Central memory CD4-positive, alpha-beta T cell (primary cell): ENCODE data around the gene TRPM1.
"Not testable (repeated sequence)": the region's sequence is repeated elsewhere in the genome, so short reads cannot be mapped to it uniquely, and the experiment has no call there.

Source experiments
- DNase-seq: peaks from one replicate; pipeline ENCODE4 v3.0.0; 2022

The TRPM1 gene

DNA sequence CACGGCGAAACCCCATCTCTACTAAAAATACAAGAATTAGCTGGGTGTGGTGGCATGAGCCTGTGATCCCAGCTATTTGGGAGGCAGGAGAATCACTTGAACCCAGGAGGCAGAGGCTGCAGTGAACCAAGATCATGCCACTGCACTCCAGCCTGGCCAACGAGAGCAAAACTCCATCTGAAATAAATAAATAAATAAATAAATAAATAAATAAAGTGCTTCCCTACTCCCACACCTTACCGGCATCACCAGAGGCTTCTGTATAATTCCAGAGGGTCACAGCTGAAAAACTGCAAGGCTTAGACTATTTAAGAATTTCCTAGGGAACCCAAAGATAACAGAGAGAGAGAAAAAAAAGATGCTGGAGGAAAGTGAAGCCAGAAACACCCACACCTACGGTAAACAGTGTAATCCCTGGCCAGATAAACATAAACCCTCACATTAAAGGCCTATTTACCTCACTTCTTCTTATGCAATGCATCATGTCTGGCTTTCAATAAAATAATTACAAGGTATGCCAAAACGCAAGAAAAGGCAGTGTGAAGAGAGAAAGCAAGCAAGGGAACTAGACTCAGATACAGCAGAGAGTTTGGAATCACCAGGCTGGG, 15.0 kb upstream of the TRPM1 start:
- DNase-seq = no peak

DNA sequence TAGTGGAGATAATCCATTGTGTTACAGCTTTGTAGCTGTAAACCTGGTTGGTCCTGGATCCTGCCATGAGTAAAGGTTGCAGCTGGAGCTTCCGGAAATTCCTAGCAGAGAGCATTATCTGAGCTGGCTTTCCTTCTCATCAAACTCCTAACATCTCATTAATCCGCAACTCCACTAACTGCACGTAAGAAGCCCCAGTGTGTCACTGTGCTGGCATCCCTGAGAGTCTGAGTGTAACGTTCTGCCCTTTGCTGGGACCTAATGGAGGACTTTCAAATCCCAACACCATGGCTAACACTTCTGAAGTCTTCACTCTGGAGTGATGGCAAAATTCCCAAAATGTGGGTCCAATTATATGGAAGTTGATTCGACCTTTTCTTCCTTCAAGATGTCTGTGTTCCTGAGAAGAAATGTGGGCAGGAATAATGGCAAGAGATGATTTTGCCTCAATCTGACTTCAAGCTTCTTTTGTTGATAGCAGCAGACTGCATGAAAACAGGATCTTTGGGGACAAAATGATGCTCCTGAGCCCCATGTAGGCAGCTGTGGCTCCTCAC, 9.6 kb upstream of the TRPM1 start:
- DNase-seq = no peak

DNA sequence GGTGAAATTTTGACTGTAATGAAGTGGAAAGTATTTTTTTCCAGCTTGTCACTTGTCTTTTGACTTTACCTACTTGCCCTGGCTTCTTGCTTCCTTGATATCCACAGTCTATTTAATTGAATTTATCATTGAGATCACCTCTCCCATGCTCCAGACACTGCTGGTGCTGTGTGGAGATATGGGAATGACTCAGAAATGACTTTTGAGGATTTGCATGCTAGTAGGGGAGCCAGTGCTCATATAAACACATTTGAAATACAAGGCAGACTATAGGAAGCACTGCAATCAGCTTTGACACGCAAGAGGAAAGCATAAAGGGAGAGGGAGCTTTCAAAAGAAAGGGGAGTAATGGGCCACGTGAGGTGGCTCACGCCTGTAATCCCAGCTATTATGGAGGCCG, 7.3 kb upstream of the TRPM1 start:
- no peak for DNase-seq

DNA sequence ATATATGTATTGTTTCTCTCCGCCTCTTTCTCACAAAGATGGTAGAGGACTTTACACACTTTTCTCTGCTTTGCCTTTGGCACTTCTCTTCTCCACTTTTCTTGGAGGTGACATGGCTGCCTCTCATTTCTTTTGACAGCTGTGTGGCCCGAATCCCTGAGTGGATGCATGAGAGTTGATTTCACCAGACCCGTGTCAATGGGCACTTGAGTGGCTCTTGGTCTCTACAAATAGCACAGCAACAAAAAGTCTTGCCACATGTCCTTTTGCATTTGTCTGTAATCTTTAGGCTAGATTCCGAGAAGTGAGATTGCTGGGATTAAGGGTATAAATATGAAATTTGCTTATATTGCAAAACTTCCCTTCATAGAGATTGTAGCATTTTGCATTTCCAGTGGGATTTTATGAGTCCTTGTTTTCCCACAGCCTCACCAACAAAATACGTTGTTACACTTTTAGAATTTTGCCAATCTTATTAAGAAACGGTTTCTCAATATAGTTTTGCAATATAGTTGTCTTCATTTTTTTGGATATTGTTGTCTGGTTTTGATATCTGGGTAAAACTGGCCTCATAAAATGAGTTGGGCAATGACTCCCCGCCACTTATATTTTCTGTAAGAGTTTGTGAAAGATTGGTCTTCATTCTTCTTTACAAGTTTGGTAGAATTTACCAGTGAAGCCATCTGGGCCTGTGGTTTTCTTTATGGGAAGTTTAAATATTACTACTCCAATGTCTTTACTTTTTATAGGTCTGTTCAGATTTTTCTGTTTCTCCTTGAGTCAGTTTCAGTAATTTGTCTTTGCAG, 5.2 kb upstream of the TRPM1 start:
- no peak for DNase-seq

DNA sequence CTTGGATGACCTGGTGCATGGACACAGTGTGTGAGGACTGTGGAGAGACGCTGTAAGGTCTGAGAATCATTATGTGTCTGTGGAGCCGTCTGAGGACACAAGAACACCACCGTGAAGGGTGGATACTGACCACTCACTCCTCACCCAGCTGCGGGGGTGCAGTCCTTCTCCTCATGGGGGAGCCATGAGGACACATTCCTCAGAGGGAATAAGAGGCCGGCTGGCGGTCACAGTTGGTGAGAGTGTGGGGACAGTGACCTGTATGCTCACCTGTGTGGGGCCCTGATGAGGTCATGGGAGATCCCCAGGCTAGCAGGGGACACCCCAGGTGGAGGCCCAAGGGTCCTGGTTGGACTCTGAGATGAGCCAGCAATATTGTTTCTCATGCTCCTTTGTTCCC, 2.5 kb upstream of the TRPM1 start:
- DNase-seq = no peak

DNA sequence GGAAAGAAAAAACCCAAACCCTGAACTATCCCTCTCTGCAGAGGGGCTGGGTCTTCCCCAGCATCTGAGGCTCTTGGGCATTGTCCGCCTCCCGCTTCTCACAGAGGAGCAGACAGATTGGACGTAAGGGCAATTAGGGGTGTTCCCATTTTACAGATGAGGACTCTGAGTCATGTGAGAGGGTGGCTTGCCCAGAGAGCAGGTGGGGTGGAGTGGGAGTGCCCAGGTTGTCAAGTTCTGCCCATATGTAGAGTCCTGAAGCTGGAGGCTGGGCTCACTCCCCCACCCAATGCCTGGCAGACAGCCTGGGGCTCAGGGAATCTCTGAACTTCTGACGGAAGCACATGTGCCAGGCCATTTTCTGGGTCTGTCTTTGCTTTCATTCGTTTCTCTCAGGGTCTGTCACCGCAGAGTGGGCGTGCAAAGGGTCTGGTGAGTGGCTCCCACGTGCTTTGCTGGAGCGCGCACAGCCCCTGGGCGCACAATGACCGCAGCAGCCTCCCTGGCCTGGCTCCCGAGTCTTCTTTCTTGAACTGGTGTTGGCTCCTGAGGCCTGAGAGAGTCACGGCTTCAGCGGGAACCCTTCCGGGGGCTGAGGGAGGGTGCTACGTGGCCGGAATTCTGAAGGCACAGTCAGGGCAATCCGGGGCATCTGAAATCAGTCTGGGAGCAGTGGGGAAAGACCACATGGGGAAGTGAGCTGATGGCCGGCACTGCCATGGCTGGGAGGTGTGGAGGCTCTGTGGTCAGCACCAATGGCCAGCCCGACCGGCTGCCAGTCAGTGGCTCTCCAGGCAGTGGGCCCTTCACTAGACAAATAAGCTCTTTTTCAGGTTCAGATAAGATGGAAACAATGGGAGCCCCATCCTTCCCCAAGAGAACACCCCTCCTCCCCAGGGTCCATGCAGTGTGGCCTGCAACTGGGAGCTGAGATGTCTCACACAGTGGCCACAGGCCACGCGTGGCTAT, 1.1 kb upstream of the TRPM1 start:
- no peak for DNase-seq

DNA sequence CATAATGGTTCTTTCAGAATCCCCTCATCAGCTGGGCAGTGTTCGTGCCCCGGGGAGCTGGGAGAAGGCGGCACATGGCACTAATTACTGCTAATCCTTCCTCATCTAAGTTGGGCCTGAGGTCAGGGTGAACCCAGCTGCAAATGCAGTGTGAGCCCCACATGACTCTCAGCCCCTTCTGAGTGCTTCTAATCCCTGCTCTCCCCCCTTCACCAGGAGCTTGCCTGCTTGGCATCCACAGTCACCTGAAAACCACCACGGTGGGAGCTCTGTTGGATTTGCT, 455 bp upstream of the TRPM1 start:
- DNase-seq = no peak

DNA sequence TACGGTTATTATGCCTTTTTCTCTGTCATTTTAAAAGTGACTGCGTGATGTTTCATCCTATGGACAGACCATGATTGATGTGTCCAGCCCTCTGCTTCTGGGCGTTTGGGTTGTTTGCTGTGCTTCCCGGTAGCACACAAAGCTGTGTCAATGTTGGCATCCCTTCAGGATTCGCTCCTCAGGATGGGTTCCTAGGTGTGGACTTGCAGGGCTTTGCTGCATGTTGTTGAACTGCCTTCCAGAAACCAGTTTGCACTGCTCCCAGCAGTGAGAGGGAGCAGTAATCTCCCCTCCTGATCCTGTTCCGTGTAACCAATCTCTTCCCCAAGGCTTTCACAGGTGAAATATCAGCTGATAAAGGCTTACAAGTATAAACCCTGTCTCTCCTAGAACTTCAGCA, 787 bp downstream of the TRPM1 start:
- DNase-seq = no peak

DNA sequence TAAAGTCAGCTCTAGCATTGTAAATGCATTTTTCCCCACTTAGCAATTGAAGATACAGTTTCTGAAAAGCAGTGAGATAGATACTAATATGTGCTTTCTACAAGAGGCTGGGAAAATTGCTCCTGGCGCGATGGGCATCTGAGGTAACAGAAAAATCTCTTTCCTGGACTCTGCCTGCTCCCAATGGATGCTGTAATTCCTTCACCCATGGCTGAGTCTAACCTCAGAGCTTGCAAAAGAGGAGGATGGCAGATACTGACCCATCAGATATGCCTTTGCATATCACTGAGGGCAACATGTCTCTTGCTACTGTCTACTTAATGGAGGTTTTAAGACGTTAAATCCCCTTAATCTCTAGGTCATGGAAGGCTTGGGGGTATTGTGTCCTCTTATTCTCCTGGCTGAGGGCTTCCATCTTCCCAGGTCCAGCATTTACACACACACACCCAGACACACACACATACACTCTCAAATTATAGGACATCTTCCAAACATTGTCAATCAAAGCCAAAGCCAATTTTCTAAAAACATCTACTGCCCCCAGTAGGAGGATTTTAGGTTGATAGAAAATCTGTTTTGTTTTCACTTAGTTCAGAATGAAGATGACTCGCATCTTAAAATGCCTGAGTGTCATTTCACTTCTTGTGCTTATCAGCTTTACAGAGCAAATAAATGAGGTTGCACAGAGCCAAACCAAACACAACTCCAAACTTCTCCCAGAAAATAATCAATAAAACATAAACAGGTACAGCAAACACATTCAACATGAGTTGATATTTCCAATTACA, 2.4 kb downstream of the TRPM1 start:
- no peak for DNase-seq

DNA sequence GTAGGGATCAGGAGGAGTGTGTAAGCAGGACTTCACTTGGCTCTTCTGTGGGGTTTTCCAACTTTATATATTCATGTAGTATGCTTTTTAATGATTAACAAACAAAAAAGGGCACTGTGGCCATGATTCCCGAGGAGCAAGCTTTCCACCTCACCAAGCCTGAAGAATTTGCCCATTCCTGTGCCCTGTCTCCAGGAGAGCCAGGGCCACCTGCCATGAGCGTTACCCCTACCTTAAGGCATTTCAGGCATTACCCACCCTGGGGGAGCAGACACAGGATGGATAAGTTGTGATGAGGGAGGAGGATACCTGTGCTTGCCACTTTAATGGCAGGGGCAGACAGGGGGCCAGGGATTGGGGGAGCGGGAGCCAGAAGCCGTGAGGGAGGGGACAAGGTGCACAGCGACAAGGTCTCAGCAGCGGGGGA, 3.0 kb downstream of the TRPM1 start:
- DNase-seq = no peak

DNA sequence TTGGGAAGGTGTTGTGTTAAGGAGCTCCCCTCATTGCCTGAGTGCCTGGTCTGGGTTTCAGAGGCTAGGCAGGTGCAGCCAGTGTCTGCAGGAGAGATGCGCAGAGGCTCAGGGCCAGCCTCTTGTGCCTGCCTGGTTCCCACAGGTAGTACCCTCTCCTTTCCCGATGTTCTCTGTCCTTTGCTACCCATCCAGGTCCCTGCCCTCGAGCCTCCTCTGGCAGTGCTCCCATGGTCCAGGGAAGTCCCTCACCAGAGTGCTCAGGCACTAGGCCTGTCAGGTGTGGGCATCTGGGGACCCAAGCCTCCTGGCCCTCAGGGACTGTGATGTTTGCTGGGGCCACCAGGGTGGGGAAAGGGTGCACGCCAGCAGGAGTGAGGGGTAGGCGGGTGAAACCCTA, 5.0 kb downstream of the TRPM1 start:
- no peak for DNase-seq

DNA sequence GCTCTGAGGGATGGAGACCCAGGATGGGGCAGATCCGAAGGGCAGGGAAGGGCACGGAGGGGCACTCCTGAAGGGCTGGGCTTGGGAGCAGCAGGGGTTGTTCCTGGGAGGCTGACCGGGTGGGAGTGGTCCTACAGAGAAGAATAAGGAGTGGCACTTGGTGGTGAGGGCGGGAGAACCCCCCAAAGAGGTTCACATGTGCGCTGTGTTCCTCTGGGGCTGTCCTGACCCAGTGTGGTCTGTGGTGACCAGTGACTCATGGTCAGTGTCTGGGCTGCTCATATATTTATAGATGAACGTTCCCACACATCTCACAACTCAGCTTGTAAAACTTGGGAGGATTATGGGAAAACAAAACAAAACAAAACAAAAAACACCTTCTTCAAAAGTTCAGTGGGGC, 10.0 kb downstream of the TRPM1 start:
- DNase-seq = no peak

DNA sequence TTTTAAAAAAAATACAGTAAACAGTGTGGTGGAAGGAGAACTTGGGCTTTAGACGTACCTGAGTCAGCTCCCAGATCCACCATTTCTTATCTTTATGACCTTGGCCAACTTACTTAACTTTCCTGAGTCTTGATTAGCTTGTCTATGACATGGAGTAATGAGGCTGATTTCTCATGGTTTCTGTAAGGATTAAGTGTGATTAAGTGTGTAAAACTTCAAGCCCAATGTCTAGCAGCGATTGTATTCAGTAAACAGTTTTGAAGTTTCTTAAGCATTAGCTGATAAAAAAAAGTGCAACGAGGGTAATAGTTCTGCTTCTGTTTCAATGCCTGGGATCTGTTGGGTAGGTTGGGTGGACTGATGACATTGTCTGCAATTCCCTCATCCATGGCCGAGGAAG, 10.8 kb downstream of the TRPM1 start:
- DNase-seq = no peak

DNA sequence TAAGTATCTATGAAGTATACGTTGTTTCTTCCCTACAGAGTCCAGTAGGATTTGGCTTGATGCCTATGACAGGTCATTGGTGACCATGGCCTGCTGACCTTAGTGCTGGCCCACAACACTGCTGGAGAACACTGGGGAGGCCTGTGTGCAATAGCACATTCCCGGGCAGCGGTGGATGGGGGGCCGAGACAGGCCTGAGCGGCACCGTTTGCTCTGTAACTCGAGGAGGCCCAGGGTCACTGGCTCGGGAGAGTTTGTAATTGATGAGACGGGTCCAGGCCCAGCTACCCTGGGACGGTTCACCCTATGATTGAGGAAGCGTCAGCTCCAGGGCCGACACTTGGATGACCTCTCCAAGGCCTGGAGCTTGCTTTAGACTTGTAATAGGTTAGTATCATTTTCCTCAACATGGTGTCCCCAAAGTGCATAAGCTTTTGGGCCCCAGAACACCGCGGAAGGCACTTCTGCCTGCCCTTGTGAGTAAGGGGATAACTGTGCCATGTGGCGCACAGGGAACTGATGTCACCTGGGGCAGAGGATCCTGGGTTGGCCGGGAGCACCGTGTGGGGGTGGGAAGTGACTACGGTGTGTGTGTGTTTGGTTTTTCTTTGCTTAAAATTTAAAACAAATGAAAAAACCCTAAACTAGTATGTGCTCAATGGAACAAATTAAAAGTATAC, 12.0 kb downstream of the TRPM1 start:
- DNase-seq = no peak

DNA sequence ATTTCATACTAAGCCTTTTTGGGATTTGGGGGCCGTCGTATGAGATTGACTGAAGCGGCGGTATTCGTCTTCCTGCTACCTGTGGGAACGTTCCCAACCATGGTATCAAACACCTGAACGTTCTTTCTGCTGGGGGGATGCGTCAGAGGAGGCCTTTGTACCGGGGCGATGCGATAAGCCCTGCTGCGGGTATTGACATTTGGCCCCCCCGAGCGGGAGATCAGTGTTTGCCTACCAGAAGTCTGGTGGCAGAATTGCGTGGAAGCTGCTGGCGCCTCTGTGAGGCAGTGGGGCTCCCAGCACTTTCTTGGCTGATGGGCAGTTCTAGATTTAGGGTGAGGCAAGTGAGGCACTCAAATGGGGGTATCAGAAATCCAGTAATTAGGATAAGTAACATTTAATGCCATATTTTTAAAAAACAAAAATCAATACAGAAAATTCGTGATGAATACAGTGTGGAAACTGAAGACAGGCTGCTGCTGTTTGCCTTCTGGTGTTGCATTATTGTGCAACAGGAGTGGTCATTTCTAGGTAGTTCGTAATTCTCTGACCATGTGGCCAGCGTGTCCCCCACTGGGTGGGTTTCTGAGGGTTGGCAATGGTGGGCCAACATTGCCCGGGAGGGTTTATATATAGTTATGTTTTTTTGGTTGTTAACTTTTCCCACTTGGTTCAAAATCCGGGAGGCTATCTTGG, 12.7 kb downstream of the TRPM1 start:
- DNase-seq = no peak

DNA sequence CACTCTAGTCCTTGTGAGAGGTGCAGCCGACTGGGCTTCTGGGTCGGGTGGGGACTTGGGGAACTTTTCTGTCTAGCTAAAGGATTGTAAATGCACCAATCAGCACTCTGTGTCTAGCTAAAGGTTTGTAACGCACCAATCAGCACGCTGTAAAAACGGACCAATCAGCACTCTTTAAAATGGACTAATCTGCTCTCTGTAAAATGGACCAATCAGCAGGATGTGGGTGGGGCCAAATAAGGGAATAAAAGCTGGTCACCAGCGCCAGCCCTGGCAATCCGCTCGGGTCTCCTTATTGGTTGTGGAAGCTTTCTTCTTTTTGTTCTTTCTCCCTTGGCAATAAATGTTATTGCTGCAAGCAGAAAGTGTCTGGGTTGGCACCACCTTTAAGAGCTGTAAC, 13.5 kb downstream of the TRPM1 start:
- DNase-seq = not testable (repeated sequence)

DNA sequence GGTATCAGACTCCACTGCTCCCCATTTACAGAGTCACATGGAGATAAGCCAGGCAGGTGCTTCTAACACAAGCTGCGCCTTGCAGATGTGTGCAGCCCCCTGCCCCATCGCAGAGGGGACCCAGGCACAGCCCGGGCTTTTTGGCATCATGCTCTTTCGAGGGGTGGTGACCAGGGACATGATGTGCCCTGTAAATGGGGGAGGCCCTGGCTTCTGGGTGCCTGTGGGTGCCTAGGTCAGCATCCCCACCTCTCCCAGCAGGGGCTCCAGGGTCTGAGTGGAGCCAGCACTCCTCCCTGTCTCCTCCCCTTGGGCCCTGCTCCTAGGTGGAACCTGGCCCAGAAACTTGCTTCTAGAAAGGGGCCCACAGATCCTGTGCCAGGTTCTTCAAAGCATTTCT, 15.2 kb downstream of the TRPM1 start:
- no peak for DNase-seq

DNA sequence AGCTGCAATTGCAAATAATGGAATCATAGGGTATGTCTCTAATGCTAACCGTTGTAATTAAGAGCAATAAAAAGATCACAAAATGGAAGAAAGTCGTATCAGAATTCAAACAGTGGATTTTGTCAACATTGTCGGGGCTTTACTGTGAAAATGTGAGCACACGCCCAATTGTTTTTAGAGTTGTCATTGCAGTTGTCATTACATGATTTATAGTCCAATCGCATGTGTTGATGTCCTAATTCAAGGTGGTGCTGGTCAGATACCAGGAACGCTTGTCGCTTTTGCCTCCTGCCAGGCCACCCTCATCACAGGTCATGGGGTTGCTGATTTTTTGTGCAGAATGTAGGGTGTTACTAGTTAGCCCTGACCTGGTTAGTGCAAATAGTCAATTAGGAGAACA, 16.2 kb downstream of the TRPM1 start:
- no peak for DNase-seq

DNA sequence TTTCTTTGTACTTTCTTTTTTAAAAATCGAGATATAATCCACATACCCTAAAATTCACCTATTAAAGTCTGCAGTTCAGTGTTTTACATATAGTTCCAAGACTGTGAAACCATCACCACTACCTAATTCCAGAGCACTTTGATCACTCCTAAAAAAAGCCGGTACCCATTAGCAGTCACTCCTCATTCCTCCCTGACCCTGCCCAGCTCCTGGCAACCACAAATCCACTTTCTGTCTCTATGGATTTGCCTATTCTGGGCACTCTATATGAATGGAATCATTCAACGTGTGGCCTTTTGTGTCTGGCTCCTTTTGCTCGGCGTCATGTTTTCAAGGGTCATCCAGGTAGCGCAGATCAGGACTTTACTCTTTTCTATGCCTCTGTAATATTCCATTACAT, 17.3 kb downstream of the TRPM1 start:
- DNase-seq = no peak

DNA sequence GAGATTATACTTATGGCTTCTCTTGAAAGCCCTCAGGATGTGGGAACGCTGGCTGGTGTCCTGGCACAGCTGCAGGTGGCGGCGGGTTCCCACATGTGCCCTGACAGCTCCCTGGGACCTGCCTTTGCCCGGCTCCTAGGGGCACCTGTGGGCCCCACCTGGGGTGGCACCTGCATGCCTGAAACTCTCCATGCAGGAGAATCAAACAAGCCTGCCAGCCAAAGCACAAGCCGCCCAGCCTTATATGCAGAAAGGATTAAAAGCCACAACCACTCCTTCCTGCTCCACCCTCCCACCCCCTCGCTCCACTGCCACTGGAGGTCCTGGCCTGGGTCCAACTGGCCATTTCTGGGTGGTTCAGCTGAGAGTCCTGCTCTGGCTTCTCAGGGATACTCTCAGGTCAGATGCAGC, 18.1 kb downstream of the TRPM1 start:
- no peak for DNase-seq

DNA sequence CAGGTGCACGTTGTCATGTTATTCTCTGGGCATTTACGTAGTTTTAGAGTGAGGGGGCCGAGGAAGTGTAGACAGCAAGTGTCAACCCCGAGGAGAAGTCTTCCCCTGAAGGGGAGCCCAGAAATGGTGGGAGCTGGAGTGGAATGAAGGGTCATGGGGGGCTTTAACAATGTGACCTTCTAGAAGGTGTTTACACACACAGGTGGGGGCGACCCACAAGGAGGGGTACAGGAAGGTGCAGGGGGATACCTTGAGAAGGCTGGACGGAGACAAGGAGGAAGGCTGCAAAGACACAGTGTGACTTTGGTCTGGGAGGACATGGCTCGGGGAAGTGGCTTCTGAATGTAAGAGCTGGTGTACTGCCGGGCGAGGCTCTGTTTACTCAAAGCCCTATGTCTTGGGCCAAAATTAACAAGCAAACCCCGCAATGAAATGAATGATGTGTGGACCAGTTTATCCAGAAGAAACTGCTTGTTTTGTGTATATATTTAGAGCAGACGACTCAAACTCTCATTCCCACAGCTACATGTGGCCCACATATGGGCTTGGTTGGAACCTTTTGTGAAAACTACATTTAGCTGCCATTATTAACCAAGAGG, 18.7 kb downstream of the TRPM1 start:
- DNase-seq = no peak
